GM23338 (cell line): ENCODE measurements around the gene OXNAD1. TPM values are rescaled to one million over a fixed set of nuclear protein-coding genes. Genes with fewer than 3 reads are reported as not detected.

Experiments used
- ATAC-seq: fragments of 200-7000 bp; cut with Tn5 transposase; 3 replicates; pipeline ENCODE4 v1.9.1; 2020
- DNase-seq: peaks from one replicate; pipeline ENCODE4 v3.0.0-alpha.2; 2015; ENCODE audit warnings: low spot score
- H2AFZ ChIP-seq: fragments of 200-600 bp; sonication (generic); 2 replicates; pipeline ENCODE4 v1.8.0; 2016; ENCODE audit warnings: antibody characterized with exemption, mild to moderate bottlenecking, moderate library complexity
- H3F3A ChIP-seq: fragments of 200-600 bp; sonication (generic); replicated peaks from 2 replicates; pipeline ENCODE4 v1.8.0; 2017; ENCODE audit warnings: antibody characterized with exemption, mixed run types, low read depth
- H3K27ac ChIP-seq: fragments of 200-600 bp; sonication (generic); 2 replicates; pipeline ENCODE4 v1.6.1; 2016; ENCODE audit warnings: low read depth
- H3K27me3 ChIP-seq: fragments of 200-600 bp; sonication (generic); 2 replicates; pipeline ENCODE4 v1.8.0; 2016; ENCODE audit warnings: mild to moderate bottlenecking, mixed run types, moderate library complexity; ENCODE audit not compliant: insufficient read depth
- H3K36me3 ChIP-seq: fragments of 200-600 bp; sonication (generic); 2 replicates; pipeline ENCODE4 v1.8.0; 2016; ENCODE audit warnings: mild to moderate bottlenecking; ENCODE audit not compliant: insufficient read depth
- H3K4me1 ChIP-seq: fragments of 200-600 bp; sonication (generic); 2 replicates; pipeline ENCODE4 v1.8.0; 2016; ENCODE audit warnings: mild to moderate bottlenecking, moderate library complexity; ENCODE audit not compliant: insufficient read depth
- H3K4me2 ChIP-seq: fragments of 200-600 bp; sonication (generic); 2 replicates; pipeline ENCODE4 v1.7.1; 2017; ENCODE audit warnings: mixed run types
- H3K4me3 ChIP-seq: fragments of 200-600 bp; sonication (generic); 2 replicates; pipeline ENCODE4 v1.6.1; 2016; ENCODE audit warnings: mixed run types
- H3K79me2 ChIP-seq: fragments of 200-600 bp; sonication (generic); replicated peaks from 2 replicates; pipeline ENCODE4 v1.8.0; 2017; ENCODE audit warnings: mild to moderate bottlenecking; ENCODE audit not compliant: insufficient read depth
- H3K9me2 ChIP-seq: fragments of 200-600 bp; sonication (generic); 2 replicates; pipeline ENCODE4 v1.8.0; 2017; ENCODE audit not compliant: insufficient read depth
- H4K20me1 ChIP-seq: fragments of 200-600 bp; sonication (generic); replicated peaks from 2 replicates; pipeline ENCODE4 v1.8.0; 2017; ENCODE audit warnings: mild to moderate bottlenecking; ENCODE audit not compliant: insufficient read depth
- H3K27ac Mint-ChIP-seq: 2 replicates; pipeline ENCODE4 v1.8.0; 2020; ENCODE audit warnings: inconsistent platforms, mild to moderate bottlenecking, moderate library complexity, mixed read lengths
- H3K27me3 Mint-ChIP-seq: 3 replicates; pipeline ENCODE4 v1.8.0; 2022; ENCODE audit warnings: low read depth, mild to moderate bottlenecking, moderate library complexity, mixed read lengths, inconsistent platforms; ENCODE audit not compliant: insufficient read depth, poor library complexity
- H3K36me3 Mint-ChIP-seq: 3 replicates; pipeline ENCODE4 v1.8.0; 2021; ENCODE audit warnings: low read depth, mild to moderate bottlenecking, inconsistent platforms, moderate library complexity, mixed read lengths
- H3K4me1 Mint-ChIP-seq: 3 replicates; pipeline ENCODE4 v1.8.0; 2020; ENCODE audit warnings: mild to moderate bottlenecking, inconsistent platforms, mixed read lengths
- H3K4me3 Mint-ChIP-seq: 3 replicates; pipeline ENCODE4 v1.8.0; 2021; ENCODE audit warnings: moderate library complexity, mild to moderate bottlenecking, inconsistent platforms, mixed read lengths
- H3K9me3 Mint-ChIP-seq: 3 replicates; pipeline ENCODE4 v1.8.0; 2020; ENCODE audit warnings: moderate library complexity, mild to moderate bottlenecking, inconsistent platforms, mixed read lengths
- CREB1 ChIP-seq: fragments of 250-450 bp; sonication (Bioruptor Pico); IDR thresholded peaks from 2 replicates; pipeline ENCODE4 v1.5.0; 2020; ENCODE audit warnings: low read depth, mild to moderate bottlenecking, moderate library complexity
- JUNB ChIP-seq: IDR thresholded peaks from one replicate; pipeline ENCODE4 v1.6.1; 2016; ENCODE audit warnings: antibody characterized with exemption; ENCODE audit not compliant: unreplicated experiment
- NANOG ChIP-seq: IDR thresholded peaks from 2 replicates; pipeline ENCODE4 v1.6.1; 2016; ENCODE audit warnings: antibody characterized with exemption, borderline replicate concordance
- ZNF114 ChIP-seq: fragments of 250-450 bp; sonication (Bioruptor Pico); IDR thresholded peaks from 2 replicates; pipeline ENCODE4 v1.5.0; 2020; ENCODE audit warnings: mild to moderate bottlenecking, moderate library complexity
- ZNF331 ChIP-seq: fragments of 250-450 bp; sonication (Bioruptor Pico); IDR thresholded peaks from 2 replicates; pipeline ENCODE4 v1.5.0; 2020; ENCODE audit warnings: low read depth, mild to moderate bottlenecking, moderate library complexity
- polyA plus RNA-seq: library from polyadenylated mRNA; unstranded; fragments of >200 nt; fragmentation: Nextera tagmentation; extraction: Ambion mirVana; gene quantifications from 2 replicates; pipeline ENCODE4 v1.2.1, GENCODE V29; 2016
- total RNA-seq: library from RNA; depleted of rRNA; stranded (reverse); fragments of >200 nt; shearing (Covaris generic); gene quantifications from 2 replicates; pipeline ENCODE4 v1.2.3, GENCODE V29; 2014
- TF ChIP-seq, protein P1 (sequence below): IDR thresholded peaks from one replicate; pipeline ENCODE4 v1.6.1; 2018; ENCODE audit warnings: antibody characterized with exemption; ENCODE audit not compliant: unreplicated experiment
- TF ChIP-seq, protein P2 (sequence below): IDR thresholded peaks from 2 replicates; pipeline ENCODE4 v1.6.1; 2016; ENCODE audit warnings: antibody characterized with exemption
- TF ChIP-seq, protein P3 (sequence below), 2 experiments: fragments of 200-600 bp in 1 of 2; sonication (generic) in 1 of 2; conservative IDR thresholded peaks; 2 replicates each; pipeline versions ENCODE4 v1.5.1 to v1.6.1; 2016 to 2017; ENCODE audit warnings: antibody characterized with exemption in 2 of 2, low read depth in 2 of 2, mild to moderate bottlenecking in 2 of 2, moderate library complexity in 1 of 2

OXNAD1 gene
- total and polyA plus RNA-seq, 2 experiments from 2014 or later = 22.9 to 34.2 TPM

- TF ChIP-seq, protein P1, sequence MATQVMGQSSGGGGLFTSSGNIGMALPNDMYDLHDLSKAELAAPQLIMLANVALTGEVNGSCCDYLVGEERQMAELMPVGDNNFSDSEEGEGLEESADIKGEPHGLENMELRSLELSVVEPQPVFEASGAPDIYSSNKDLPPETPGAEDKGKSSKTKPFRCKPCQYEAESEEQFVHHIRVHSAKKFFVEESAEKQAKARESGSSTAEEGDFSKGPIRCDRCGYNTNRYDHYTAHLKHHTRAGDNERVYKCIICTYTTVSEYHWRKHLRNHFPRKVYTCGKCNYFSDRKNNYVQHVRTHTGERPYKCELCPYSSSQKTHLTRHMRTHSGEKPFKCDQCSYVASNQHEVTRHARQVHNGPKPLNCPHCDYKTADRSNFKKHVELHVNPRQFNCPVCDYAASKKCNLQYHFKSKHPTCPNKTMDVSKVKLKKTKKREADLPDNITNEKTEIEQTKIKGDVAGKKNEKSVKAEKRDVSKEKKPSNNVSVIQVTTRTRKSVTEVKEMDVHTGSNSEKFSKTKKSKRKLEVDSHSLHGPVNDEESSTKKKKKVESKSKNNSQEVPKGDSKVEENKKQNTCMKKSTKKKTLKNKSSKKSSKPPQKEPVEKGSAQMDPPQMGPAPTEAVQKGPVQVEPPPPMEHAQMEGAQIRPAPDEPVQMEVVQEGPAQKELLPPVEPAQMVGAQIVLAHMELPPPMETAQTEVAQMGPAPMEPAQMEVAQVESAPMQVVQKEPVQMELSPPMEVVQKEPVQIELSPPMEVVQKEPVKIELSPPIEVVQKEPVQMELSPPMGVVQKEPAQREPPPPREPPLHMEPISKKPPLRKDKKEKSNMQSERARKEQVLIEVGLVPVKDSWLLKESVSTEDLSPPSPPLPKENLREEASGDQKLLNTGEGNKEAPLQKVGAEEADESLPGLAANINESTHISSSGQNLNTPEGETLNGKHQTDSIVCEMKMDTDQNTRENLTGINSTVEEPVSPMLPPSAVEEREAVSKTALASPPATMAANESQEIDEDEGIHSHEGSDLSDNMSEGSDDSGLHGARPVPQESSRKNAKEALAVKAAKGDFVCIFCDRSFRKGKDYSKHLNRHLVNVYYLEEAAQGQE = no peak
- TF ChIP-seq ZNF114 (CRISPR knock-in tag) (no peak), ZNF331 (CRISPR knock-in tag) (no peak)
- TF ChIP-seq, protein P2, sequence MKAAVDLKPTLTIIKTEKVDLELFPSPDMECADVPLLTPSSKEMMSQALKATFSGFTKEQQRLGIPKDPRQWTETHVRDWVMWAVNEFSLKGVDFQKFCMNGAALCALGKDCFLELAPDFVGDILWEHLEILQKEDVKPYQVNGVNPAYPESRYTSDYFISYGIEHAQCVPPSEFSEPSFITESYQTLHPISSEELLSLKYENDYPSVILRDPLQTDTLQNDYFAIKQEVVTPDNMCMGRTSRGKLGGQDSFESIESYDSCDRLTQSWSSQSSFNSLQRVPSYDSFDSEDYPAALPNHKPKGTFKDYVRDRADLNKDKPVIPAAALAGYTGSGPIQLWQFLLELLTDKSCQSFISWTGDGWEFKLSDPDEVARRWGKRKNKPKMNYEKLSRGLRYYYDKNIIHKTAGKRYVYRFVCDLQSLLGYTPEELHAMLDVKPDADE = no peak
These were observed 38.1 kb downstream of the OXNAD1 start (continued) for GRCh38 chr3:16303037-16303575.

GRCh38 chr3:16304061-16305010, 39.3 kb downstream of the OXNAD1 start:
- H3K4me3 Mint-ChIP-seq = no peak overlapping the region
- H3K4me1 Mint-ChIP-seq = peaks cover 51% of the 10 kb centered on the region
- peaks cover 37% of the 10 kb centered on the region for H3K36me3 Mint-ChIP-seq
- Histone ChIP-seq H4K20me1 (no peaks in the 10 kb centered on the region), H3K27ac (no peak overlapping the region), H3K4me1 (peaks cover 40% of the 10 kb centered on the region), H2AFZ (no peak overlapping the region), H3F3A (0 out of 2 replicates have a peak, but pooled peaks cover 2% of the 10 kb centered on the region), H3K4me3 (no peak overlapping the region), H3K36me3 (peaks cover 6% of the 10 kb centered on the region; the same call in 1 of the 2 replicates), H3K9me2 (no peaks in the 10 kb centered on the region), H3K79me2 (no peaks in the 10 kb centered on the region; the same call in 1 of the 2 replicates), H3K27me3 (no peaks in the 10 kb centered on the region), H3K4me2 (no peak overlapping the region)
- peaks cover 1% of the 10 kb centered on the region for H3K27me3 Mint-ChIP-seq
- ATAC-seq (no peak), DNase-seq (no peak)
- no peak overlapping the region for H3K27ac Mint-ChIP-seq
- TF ChIP-seq, protein P1 = no peak
- TF ChIP-seq, protein P3, sequence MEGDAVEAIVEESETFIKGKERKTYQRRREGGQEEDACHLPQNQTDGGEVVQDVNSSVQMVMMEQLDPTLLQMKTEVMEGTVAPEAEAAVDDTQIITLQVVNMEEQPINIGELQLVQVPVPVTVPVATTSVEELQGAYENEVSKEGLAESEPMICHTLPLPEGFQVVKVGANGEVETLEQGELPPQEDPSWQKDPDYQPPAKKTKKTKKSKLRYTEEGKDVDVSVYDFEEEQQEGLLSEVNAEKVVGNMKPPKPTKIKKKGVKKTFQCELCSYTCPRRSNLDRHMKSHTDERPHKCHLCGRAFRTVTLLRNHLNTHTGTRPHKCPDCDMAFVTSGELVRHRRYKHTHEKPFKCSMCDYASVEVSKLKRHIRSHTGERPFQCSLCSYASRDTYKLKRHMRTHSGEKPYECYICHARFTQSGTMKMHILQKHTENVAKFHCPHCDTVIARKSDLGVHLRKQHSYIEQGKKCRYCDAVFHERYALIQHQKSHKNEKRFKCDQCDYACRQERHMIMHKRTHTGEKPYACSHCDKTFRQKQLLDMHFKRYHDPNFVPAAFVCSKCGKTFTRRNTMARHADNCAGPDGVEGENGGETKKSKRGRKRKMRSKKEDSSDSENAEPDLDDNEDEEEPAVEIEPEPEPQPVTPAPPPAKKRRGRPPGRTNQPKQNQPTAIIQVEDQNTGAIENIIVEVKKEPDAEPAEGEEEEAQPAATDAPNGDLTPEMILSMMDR (conservative IDR thresholded peaks at IDR 0.05; ENCODE audit: low read depth in 2 of 2) = no peak
- no peak for TF ChIP-seq NANOG
- TF ChIP-seq, protein P2 = no peak
- TF ChIP-seq JUNB = no peak
- TF ChIP-seq ZNF114 (CRISPR knock-in tag) = no peak
- TF ChIP-seq CREB1 (CRISPR knock-in tag) = no peak
- no peaks in the 10 kb centered on the region for H3K9me3 Mint-ChIP-seq
